Naive thymus-derived CD4-positive, alpha-beta T cell (primary cell): ENCODE measurements around the gene E2F6. TPM values are rescaled to one million over a fixed set of nuclear protein-coding genes. Genes with fewer than 3 reads are reported as not detected.

ENCODE experiments used
- ATAC-seq: fragments of 150-1000 bp; cut with Tn5 transposase; 2 replicates; pipeline ENCODE4 v1.10.0; 2021; ENCODE audit warnings: mild to moderate bottlenecking, moderate library complexity
- CTCF ChIA-PET: fragments of 350-600 bp; sonication (Branson Sonifier 250); formaldehyde crosslinking; loops from one replicate; lab custom pipeline; 2021; ENCODE audit warnings: antibody characterized with exemption; lab: Charles Lee
- POLR2A ChIA-PET: fragments of 350-600 bp; sonication (Branson Sonifier 250); formaldehyde crosslinking; loops from one replicate; lab custom pipeline; 2021; ENCODE audit warnings: antibody characterized with exemption, inconsistent platforms; lab: Charles Lee
- DNase-seq, 9 donors: peaks; one replicate each; pipeline versions ENCODE4 v3.0.0 to v3.0.0-alpha.2; 2020 to 2022; ENCODE audit warnings: mixed read lengths in 1 of 9
- H3K27ac ChIP-seq: one replicate; pipeline ENCODE4 v1.7.0; 2013; ENCODE audit warnings: mild to moderate bottlenecking, low read depth, low read length, moderate library complexity
- H3K27me3 ChIP-seq, 2 donors: one replicate each; pipeline ENCODE4 v1.7.0; 2013; ENCODE audit warnings: low read length in 2 of 2, mild to moderate bottlenecking in 2 of 2, moderate library complexity in 2 of 2; ENCODE audit not compliant: control insufficient read depth in 2 of 2, insufficient read depth in 2 of 2
- H3K36me3 ChIP-seq, 3 experiments: 1 replicate in 2 of 3; 2 replicates in 1 of 3; pipeline ENCODE4 v1.7.0; 2013; ENCODE audit warnings: low read length in 3 of 3, mild to moderate bottlenecking in 3 of 3, moderate library complexity in 1 of 3; ENCODE audit not compliant: insufficient read depth in 3 of 3, control insufficient read depth in 2 of 3
- H3K4me1 ChIP-seq, 2 donors: one replicate each; pipeline ENCODE4 v1.7.0; 2013; ENCODE audit warnings: low read length in 2 of 2, mild to moderate bottlenecking in 2 of 2, moderate library complexity in 1 of 2; ENCODE audit not compliant: control insufficient read depth in 2 of 2, insufficient read depth in 2 of 2
- H3K4me3 ChIP-seq: 2 replicates; pipeline ENCODE4 v1.7.0; 2013; ENCODE audit warnings: mild to moderate bottlenecking, low read length
- H3K9me3 ChIP-seq, 3 experiments: 1 replicate in 2 of 3; 2 replicates in 1 of 3; pipeline ENCODE4 v1.7.0; 2013; ENCODE audit warnings: low read length in 3 of 3; ENCODE audit not compliant: control insufficient read depth in 2 of 3
- H3K27ac Mint-ChIP-seq, 9 donors: one replicate each; pipeline ENCODE4 v1.8.0; 2020 to 2022; ENCODE audit warnings: mixed read lengths in 9 of 9, mild to moderate bottlenecking in 8 of 9, moderate library complexity in 5 of 9, inconsistent platforms in 2 of 9
- H3K27me3 Mint-ChIP-seq, 5 donors: one replicate each; pipeline ENCODE4 v1.8.0; 2021 to 2022; ENCODE audit warnings: mixed read lengths in 5 of 5, mild to moderate bottlenecking in 1 of 5
- H3K36me3 Mint-ChIP-seq, 5 donors: one replicate each; pipeline ENCODE4 v1.8.0; 2020 to 2022; ENCODE audit warnings: mixed read lengths in 5 of 5, mild to moderate bottlenecking in 3 of 5, inconsistent platforms in 1 of 5
- H3K4me1 Mint-ChIP-seq, 7 donors: one replicate each; pipeline ENCODE4 v1.8.0; 2020 to 2022; ENCODE audit warnings: mixed read lengths in 7 of 7, mild to moderate bottlenecking in 3 of 7, inconsistent platforms in 1 of 7
- H3K4me3 Mint-ChIP-seq, 10 donors: one replicate each; pipeline ENCODE4 v1.8.0; 2020 to 2022; ENCODE audit warnings: mild to moderate bottlenecking in 10 of 10, mixed read lengths in 10 of 10, moderate library complexity in 6 of 10, inconsistent platforms in 2 of 10
- H3K9me3 Mint-ChIP-seq, 11 donors: one replicate each; pipeline ENCODE4 v1.8.0; 2020 to 2022; ENCODE audit warnings: mixed read lengths in 11 of 11, mild to moderate bottlenecking in 4 of 11, inconsistent platforms in 1 of 11, moderate library complexity in 1 of 11
- intact Hi-C, 2 donors: fragments of 100-400 bp; cut with micrococcal nuclease; formaldehyde crosslinking; loops; one replicate each; pipeline ENCODE4 v1.15.1; 2023
- polyA plus RNA-seq, 2 donors: library from polyadenylated mRNA; unstranded; fragments of 300-500 nt; fragmentation: Illumina TruSeq; gene quantifications; one replicate each; pipeline ENCODE4 v1.2.3, GENCODE V29; 2021
- total RNA-seq, 6 experiments: library from RNA in 5 of 6; stranded (reverse) in 5 of 6; gene quantifications; 1 replicate in 5 of 6; 2 replicates in 1 of 6; pipeline ENCODE4 v1.2.3 and lab custom pipeline; 2021 to 2026

E2F6 gene
- total and polyA plus RNA-seq, 7 experiments from 2014 or later = 3.1 to 11.6 (median 6.7) TPM

GRCh38 chr2:11502740-11503292 lies 36.9 kb upstream of the E2F6 start:
- ATAC-seq = no peak
- no peak for DNase-seq
- intact Hi-C loops = no loop called here
- H3K27me3 ChIP-seq = no peaks in the 10 kb centered on the region
- peaks cover 0 to 10% (median 4%) of the 10 kb centered on the region in 5 donors for H3K36me3 Mint-ChIP-seq
- H3K4me3 Mint-ChIP-seq = no peak overlapping the region
- no peak overlapping the region for H3K27ac ChIP-seq
- peaks cover 0 to 6% (median 0%) of the 10 kb centered on the region in 7 donors for H3K4me1 Mint-ChIP-seq
- ChIA-PET CTCF (no interaction called here), POLR2A (no interaction called here)
- peaks cover 0 to 10% (median 0%) of the 10 kb centered on the region in 11 donors for H3K9me3 Mint-ChIP-seq
- H3K27ac Mint-ChIP-seq = no peak overlapping the region
- H3K27me3 Mint-ChIP-seq = peaks cover 3 to 40% (median 23%) of the 10 kb centered on the region in 5 donors
- H3K4me3 ChIP-seq = no peak overlapping the region
- H3K36me3 ChIP-seq = no peaks in the 10 kb centered on the region
- H3K9me3 ChIP-seq = no peaks in the 10 kb centered on the region
- H3K4me1 ChIP-seq = no peaks in the 10 kb centered on the region

- DNase-seq (no peak), ATAC-seq (no peak)
- POLR2A ChIA-PET = no interaction called here
- Mint-ChIP-seq H3K36me3 (peaks cover 0 to 10% (median 4%) of the 10 kb centered on the region in 5 donors), H3K4me3 (no peak overlapping the region), H3K9me3 (peaks cover 0 to 10% (median 0%) of the 10 kb centered on the region in 11 donors), H3K27me3 (peaks cover 3 to 40% (median 23%) of the 10 kb centered on the region in 5 donors), H3K27ac (no peak overlapping the region), H3K4me1 (peaks cover 0 to 6% (median 0%) of the 10 kb centered on the region in 7 donors)
- Histone ChIP-seq H3K4me1 (no peaks in the 10 kb centered on the region), H3K36me3 (no peaks in the 10 kb centered on the region), H3K27ac (no peak overlapping the region), H3K27me3 (no peaks in the 10 kb centered on the region), H3K4me3 (no peak overlapping the region), H3K9me3 (no peaks in the 10 kb centered on the region)
- CTCF ChIA-PET = no interaction called here
- intact Hi-C loops = no loop called here
These were observed 34.8 kb upstream of the E2F6 start for GRCh38 chr2:11500702-11501303.

GRCh38 chr2:11499081-11499743 lies 33.3 kb upstream of the E2F6 start:
- POLR2A ChIA-PET = no interaction called here
- Mint-ChIP-seq H3K36me3 (peaks cover 0 to 10% (median 4%) of the 10 kb centered on the region in 5 donors), H3K4me1 (peaks cover 0 to 6% (median 0%) of the 10 kb centered on the region in 7 donors), H3K9me3 (peaks cover 0 to 9% (median 0%) of the 10 kb centered on the region in 11 donors), H3K27ac (no peak overlapping the region), H3K27me3 (peaks cover 3 to 35% (median 16%) of the 10 kb centered on the region in 5 donors), H3K4me3 (no peak overlapping the region)
- no peaks in the 10 kb centered on the region for H3K27me3 ChIP-seq
- ATAC-seq = no peak
- no peak overlapping the region for H3K4me3 ChIP-seq
- no peak for DNase-seq
- H3K27ac ChIP-seq = no peak overlapping the region
- no peaks in the 10 kb centered on the region for H3K36me3 ChIP-seq
- CTCF ChIA-PET = no interaction called here
- intact Hi-C loops = no loop called here
- no peaks in the 10 kb centered on the region for H3K4me1 ChIP-seq
- no peaks in the 10 kb centered on the region for H3K9me3 ChIP-seq

GRCh38 chr2:11498543-11499034 lies 32.6 kb upstream of the E2F6 start:
- no peaks in the 10 kb centered on the region for H3K27me3 ChIP-seq
- H3K9me3 Mint-ChIP-seq = peaks cover 0 to 5% (median 0%) of the 10 kb centered on the region in 11 donors
- peaks cover 3 to 37% (median 22%) of the 10 kb centered on the region in 5 donors for H3K27me3 Mint-ChIP-seq
- H3K4me1 Mint-ChIP-seq = peaks cover 0 to 6% (median 0%) of the 10 kb centered on the region in 7 donors
- intact Hi-C loops = no loop called here
- no peak for ATAC-seq
- no peaks in the 10 kb centered on the region for H3K36me3 ChIP-seq
- H3K27ac ChIP-seq = no peak overlapping the region
- H3K4me1 ChIP-seq = no peaks in the 10 kb centered on the region
- H3K27ac Mint-ChIP-seq = no peak overlapping the region
- ChIA-PET CTCF (no interaction called here), POLR2A (no interaction called here)
- H3K36me3 Mint-ChIP-seq = peaks cover 0 to 10% (median 0%) of the 10 kb centered on the region in 5 donors
- H3K9me3 ChIP-seq = no peaks in the 10 kb centered on the region
- no peak overlapping the region for H3K4me3 Mint-ChIP-seq
- H3K4me3 ChIP-seq = no peak overlapping the region
- DNase-seq = no peak

- CTCF ChIA-PET = no interaction called here
- Histone ChIP-seq H3K36me3 (no peaks in the 10 kb centered on the region), H3K27ac (no peak overlapping the region), H3K4me3 (no peak overlapping the region), H3K4me1 (no peaks in the 10 kb centered on the region), H3K9me3 (no peaks in the 10 kb centered on the region), H3K27me3 (no peaks in the 10 kb centered on the region)
- H3K27me3 Mint-ChIP-seq = peaks cover 3 to 24% (median 17%) of the 10 kb centered on the region in 5 donors
- ATAC-seq (no peak), DNase-seq (no peak)
- no peaks in the 10 kb centered on the region for H3K36me3 Mint-ChIP-seq
- no peak overlapping the region for H3K4me3 Mint-ChIP-seq
- H3K27ac Mint-ChIP-seq = no peak overlapping the region
- POLR2A ChIA-PET = no interaction called here
- peaks cover 0 to 6% (median 0%) of the 10 kb centered on the region in 7 donors for H3K4me1 Mint-ChIP-seq
- H3K9me3 Mint-ChIP-seq = peaks cover 0 to under 1% (median 0%) of the 10 kb centered on the region in 11 donors
- intact Hi-C loops = no loop called here
These were observed 30.1 kb upstream of the E2F6 start for GRCh38 chr2:11495844-11496681.

- Mint-ChIP-seq H3K4me3 (no peak overlapping the region), H3K4me1 (no peaks in the 10 kb centered on the region), H3K36me3 (no peaks in the 10 kb centered on the region), H3K27me3 (peaks cover 5 to 24% (median 14%) of the 10 kb centered on the region in 5 donors), H3K27ac (no peak overlapping the region), H3K9me3 (peaks cover 0 to 11% (median 0%) of the 10 kb centered on the region in 11 donors)
- Histone ChIP-seq H3K27me3 (no peaks in the 10 kb centered on the region), H3K36me3 (no peaks in the 10 kb centered on the region), H3K4me1 (no peaks in the 10 kb centered on the region), H3K9me3 (no peaks in the 10 kb centered on the region), H3K27ac (no peak overlapping the region), H3K4me3 (no peak overlapping the region)
- DNase-seq (no peak), ATAC-seq (no peak)
- intact Hi-C loops = no loop called here
- CTCF ChIA-PET = no interaction called here
- POLR2A ChIA-PET = no interaction called here
These were observed 28.3 kb upstream of the E2F6 start for GRCh38 chr2:11494310-11494709.
